DOHH2 (cell line): ENCODE measurements around the gene UBQLN4.

Experiments used
- EZH2phosphoT487 ChIP-seq: fragments of 200-600 bp; sonication (generic); IDR thresholded peaks from 2 replicates; pipeline ENCODE4 v1.6.1; 2017; ENCODE audit warnings: borderline replicate concordance, mild to moderate bottlenecking, antibody characterized with exemption, low read length, moderate library complexity, mixed read lengths
- TF ChIP-seq, protein P1 (sequence below): fragments of 200-600 bp; sonication (generic); IDR thresholded peaks from one replicate; pipeline ENCODE4 v1.5.1; 2014; ENCODE audit warnings: antibody characterized with exemption, mild to moderate bottlenecking, low read depth, low read length; ENCODE audit not compliant: poor library complexity, severe bottlenecking

DNA sequence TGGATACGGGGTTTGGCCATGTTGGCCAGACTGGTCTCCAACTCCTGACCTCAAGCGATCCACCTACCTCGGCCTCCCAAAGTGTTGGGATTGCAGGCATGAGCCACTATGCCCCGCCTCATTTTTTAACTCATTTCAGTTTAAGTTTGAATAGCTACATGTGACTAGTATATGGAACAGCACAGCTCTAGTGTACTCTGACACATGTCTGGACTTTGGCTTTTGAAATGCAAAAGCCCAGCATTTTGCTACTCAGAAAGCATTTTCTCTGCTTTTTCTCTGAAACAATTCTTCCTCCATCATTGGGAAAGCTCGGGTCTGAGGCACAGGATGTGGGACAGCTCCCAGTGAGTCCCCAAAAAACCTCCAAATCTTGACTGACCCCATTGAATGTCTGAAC is 28.8 kb downstream of the UBQLN4 start:
- TF ChIP-seq, protein P1, sequence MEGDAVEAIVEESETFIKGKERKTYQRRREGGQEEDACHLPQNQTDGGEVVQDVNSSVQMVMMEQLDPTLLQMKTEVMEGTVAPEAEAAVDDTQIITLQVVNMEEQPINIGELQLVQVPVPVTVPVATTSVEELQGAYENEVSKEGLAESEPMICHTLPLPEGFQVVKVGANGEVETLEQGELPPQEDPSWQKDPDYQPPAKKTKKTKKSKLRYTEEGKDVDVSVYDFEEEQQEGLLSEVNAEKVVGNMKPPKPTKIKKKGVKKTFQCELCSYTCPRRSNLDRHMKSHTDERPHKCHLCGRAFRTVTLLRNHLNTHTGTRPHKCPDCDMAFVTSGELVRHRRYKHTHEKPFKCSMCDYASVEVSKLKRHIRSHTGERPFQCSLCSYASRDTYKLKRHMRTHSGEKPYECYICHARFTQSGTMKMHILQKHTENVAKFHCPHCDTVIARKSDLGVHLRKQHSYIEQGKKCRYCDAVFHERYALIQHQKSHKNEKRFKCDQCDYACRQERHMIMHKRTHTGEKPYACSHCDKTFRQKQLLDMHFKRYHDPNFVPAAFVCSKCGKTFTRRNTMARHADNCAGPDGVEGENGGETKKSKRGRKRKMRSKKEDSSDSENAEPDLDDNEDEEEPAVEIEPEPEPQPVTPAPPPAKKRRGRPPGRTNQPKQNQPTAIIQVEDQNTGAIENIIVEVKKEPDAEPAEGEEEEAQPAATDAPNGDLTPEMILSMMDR: no peak
- no peak for TF ChIP-seq EZH2phosphoT487
